Muscle of arm (tissue), 12 donors: ENCODE data around the gene EIF4A2. TPM values are rescaled to one million over a fixed set of nuclear protein-coding genes. Genes with fewer than 3 reads are reported as not detected.

Experiments used
- polyA plus RNA-seq, 12 donors: library from polyadenylated mRNA; unstranded; fragments of 120-200 nt; gene quantifications; one replicate each; pipeline ENCODE4 v1.2.1, GENCODE V29; 2013; ENCODE audit not compliant: insufficient read length in 12 of 12

The EIF4A2 gene
- polyA plus RNA-seq, 12 donors = 447 to 655 (median 578) TPM; not detected in 1

Other genes with a start within 250 kb of the EIF4A2 start
- gene CRYGS, start 239.2 kb upstream of the EIF4A2 start, polyA plus RNA-seq = 1 to 10 TPM in 10 of 12 donors, not detected in 2; 1.6 to 7.0 (median 3.2) TPM
- 10 to 100 TPM in 11 of 12 donors, not detected in 1; 10.4 to 16.5 (median 13.0) TPM for gene TBCCD1, start 216.2 kb upstream of the EIF4A2 start, polyA plus RNA-seq
- 10 to 100 TPM in 11 of 12 donors, not detected in 1; 31.9 to 50.3 (median 44.9) TPM for gene DNAJB11, start 212.9 kb upstream of the EIF4A2 start, polyA plus RNA-seq
- gene AHSG, start 170.5 kb upstream of the EIF4A2 start, polyA plus RNA-seq = 10 to 100 TPM in 1 of 12 donors, 1 to 10 TPM in 3, under 1 TPM in 6, not detected in 2; 0.13 to 70.1 (median 0.57) TPM
- under 1 TPM in 7 of 12 donors, not detected in 5; 0.11 to 0.69 (median 0.36) TPM for gene FETUB, start 143.2 kb upstream of the EIF4A2 start, polyA plus RNA-seq
- gene HRG, start 117.6 kb upstream of the EIF4A2 start, polyA plus RNA-seq = 1 to 10 TPM in 1 of 12 donors, under 1 TPM in 5, not detected in 6; 0.04 to 2.7 (median 0.19) TPM
- 1 to 10 TPM in 1 of 12 donors, under 1 TPM in 6, not detected in 5; 0.07 to 4.0 (median 0.33) TPM for gene KNG1, start 66.2 kb upstream of the EIF4A2 start, polyA plus RNA-seq
- 10 to 100 TPM in 11 of 12 donors, not detected in 1; 16.7 to 46.8 (median 27.5) TPM for gene RFC4, start 22.9 kb downstream of the EIF4A2 start, polyA plus RNA-seq
- under 1 TPM in 5 of 12 donors, not detected in 7; 0.03 to 0.12 (median 0.07) TPM for gene ADIPOQ, start 59.1 kb downstream of the EIF4A2 start, polyA plus RNA-seq
- gene ST6GAL1, start 146.9 kb downstream of the EIF4A2 start, polyA plus RNA-seq = 10 to 100 TPM in 11 of 12 donors, not detected in 1; 11.4 to 35.3 (median 17.6) TPM